Testis (tissue), 3 donors: ENCODE data around the gene HNRNPL. TPM values are rescaled to one million over a fixed set of nuclear protein-coding genes. Genes with fewer than 3 reads are reported as not detected.
"Not testable (repeated sequence)": the region's sequence is repeated elsewhere in the genome, so short reads cannot be mapped to it uniquely, and the experiment has no call there.

ENCODE experiments used
- DNase-seq: peaks from one replicate; pipeline ENCODE4 v3.0.0-alpha.2; 2019
- H3K27ac ChIP-seq, 2 donors: fragments of 200-600 bp; sonication (generic); one replicate each; pipeline ENCODE4 v1.5.1; 2019
- H3K27me3 ChIP-seq: fragments of 200-600 bp; sonication (generic); one replicate; pipeline ENCODE4 v1.5.1; 2019
- H3K36me3 ChIP-seq: fragments of 200-600 bp; sonication (generic); one replicate; pipeline ENCODE4 v1.5.1; 2017; ENCODE audit warnings: low read depth; ENCODE audit errors: missing control alignments
- H3K4me1 ChIP-seq: fragments of 200-600 bp; sonication (generic); one replicate; pipeline ENCODE4 v1.5.1; 2019
- H3K4me3 ChIP-seq, 2 donors: fragments of 200-600 bp; sonication (generic); one replicate each; pipeline ENCODE4 v1.5.1; 2017 to 2019
- H3K9me3 ChIP-seq: fragments of 200-600 bp; sonication (generic); one replicate; pipeline ENCODE4 v1.5.1; 2017
- CTCF ChIP-seq, 3 experiments: fragments of 450-650 bp in 2 of 3; fragments of 200-600 bp in 1 of 3; sonication (generic) in 1 of 3; IDR thresholded peaks; one replicate each; pipeline ENCODE4 v1.5.1; 2016 to 2019; ENCODE audit warnings: antibody characterized with exemption in 3 of 3, mild to moderate bottlenecking in 2 of 3, moderate library complexity in 1 of 3
- POLR2A ChIP-seq: fragments of 450-650 bp; IDR thresholded peaks from one replicate; pipeline ENCODE4 v1.6.1; 2017; ENCODE audit warnings: antibody characterized with exemption, mild to moderate bottlenecking, moderate library complexity
- WGBS, 2 donors: methylation state at CpG; one replicate each; pipeline ENCODE4 v1.1.5; 2018; 5-methylcytosine and 5-hydroxymethylcytosine counted together
- intact Hi-C: fragments of 100-400 bp; cut with DNase I; formaldehyde crosslinking; loops from one replicate; pipeline ENCODE4 v1.15.1; 2023; ENCODE audit warnings: low total_unique reads
- polyA plus RNA-seq: library from polyadenylated mRNA; stranded (reverse); fragments of 350-450 nt; fragmentation: Illumina TruSeq; extraction: RNeasy Lipid Tissue Mini Kit (QIAGEN cat#74804); gene quantifications from one replicate; pipeline ENCODE4 v1.2.3, GENCODE V29; 2014; ENCODE audit warnings: low read depth, low replicate concordance; ENCODE audit not compliant: insufficient read depth
- total RNA-seq, 2 donors: library from RNA; depleted of rRNA; stranded (reverse); fragments of >200 nt; gene quantifications; one replicate each; pipeline ENCODE4 v1.2.3, GENCODE V29; 2016

HNRNPL gene
- total and polyA plus RNA-seq, 3 donors from 2014 or later: 216 to 307 (median 249) TPM

DNA sequence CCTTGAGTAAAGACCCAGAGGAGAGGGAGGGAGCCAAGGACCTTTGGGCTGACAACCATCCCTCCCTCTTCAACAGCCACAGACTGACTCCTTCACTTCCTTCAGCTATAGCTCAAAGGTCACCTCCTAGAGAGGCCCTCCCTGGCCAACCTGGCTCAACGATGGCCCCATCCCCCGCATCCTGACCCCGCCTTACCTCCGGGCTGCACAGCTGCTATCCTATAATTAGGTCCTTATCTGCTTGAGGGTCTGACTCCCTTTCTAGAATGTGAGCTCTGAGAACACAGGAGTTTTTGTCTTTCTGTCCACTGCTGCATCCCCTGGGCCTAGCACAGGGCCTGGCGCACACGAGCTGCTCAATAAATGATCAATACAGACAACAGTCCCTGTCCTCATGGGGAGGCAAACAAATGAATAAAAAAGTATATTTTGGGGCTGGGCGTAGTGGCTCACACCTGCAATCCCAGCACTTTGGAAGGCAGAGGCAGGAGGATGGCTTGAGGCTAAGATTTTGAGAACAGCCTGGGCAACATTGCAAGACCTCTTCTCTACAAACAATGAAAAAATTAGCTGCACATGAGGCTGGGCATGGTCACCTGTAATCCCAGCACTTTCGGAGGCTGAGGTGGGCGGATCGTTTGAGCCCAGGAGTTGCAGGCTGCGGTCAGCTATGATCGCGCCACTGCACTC is 30.4 kb downstream of the HNRNPL start:
- Histone ChIP-seq H3K27me3 (no peaks in the 10 kb centered on the region), H3K4me1 (peaks cover 23% of the 10 kb centered on the region), H3K9me3 (no peaks in the 10 kb centered on the region), H3K4me3 (no peak overlapping the region), H3K36me3 (no peaks in the 10 kb centered on the region), H3K27ac (no peak overlapping the region)
- 58 to 59% methylated on average over 13 of the region's 13 CpGs for WGBS, 2 donors
- peak; percentile 93 for DNase-seq
- intact Hi-C loops: no loop called here
- no peak for TF ChIP-seq POLR2A
- no peak for TF ChIP-seq CTCF (IDR thresholded peaks at IDR 0.05)

GRCh38 chr19:38817081-38817480 is 32.7 kb downstream of the HNRNPL start:
- Histone ChIP-seq H3K4me1 (peaks cover 23% of the 10 kb centered on the region), H3K4me3 (no peak overlapping the region), H3K27ac (no peak overlapping the region), H3K9me3 (no peaks in the 10 kb centered on the region), H3K36me3 (no peaks in the 10 kb centered on the region), H3K27me3 (no peaks in the 10 kb centered on the region)
- intact Hi-C loops: no loop called here
- TF ChIP-seq POLR2A (no peak), CTCF (IDR thresholded peaks at IDR 0.05) (no peak)
- WGBS, 2 donors: 94 to 98% methylated on average over 6 to 15 of the region's 15 CpGs
- no peak for DNase-seq

- Histone ChIP-seq H3K4me1 (peaks cover 23% of the 10 kb centered on the region), H3K27me3 (no peaks in the 10 kb centered on the region), H3K27ac (no peak overlapping the region), H3K4me3 (peak overlapping the region in 1 of 2 donors; percentile 15), H3K36me3 (no peaks in the 10 kb centered on the region), H3K9me3 (no peaks in the 10 kb centered on the region)
- 67 to 90% methylated on average over 5 to 18 of the region's 18 CpGs for WGBS, 2 donors
- DNase-seq: no peak
- intact Hi-C loops: no loop called here
- no peak for TF ChIP-seq CTCF (IDR thresholded peaks at IDR 0.05)
- no peak for TF ChIP-seq POLR2A
These were observed 33.5 kb downstream of the HNRNPL start for GRCh38 chr19:38816131-38816750.

DNA sequence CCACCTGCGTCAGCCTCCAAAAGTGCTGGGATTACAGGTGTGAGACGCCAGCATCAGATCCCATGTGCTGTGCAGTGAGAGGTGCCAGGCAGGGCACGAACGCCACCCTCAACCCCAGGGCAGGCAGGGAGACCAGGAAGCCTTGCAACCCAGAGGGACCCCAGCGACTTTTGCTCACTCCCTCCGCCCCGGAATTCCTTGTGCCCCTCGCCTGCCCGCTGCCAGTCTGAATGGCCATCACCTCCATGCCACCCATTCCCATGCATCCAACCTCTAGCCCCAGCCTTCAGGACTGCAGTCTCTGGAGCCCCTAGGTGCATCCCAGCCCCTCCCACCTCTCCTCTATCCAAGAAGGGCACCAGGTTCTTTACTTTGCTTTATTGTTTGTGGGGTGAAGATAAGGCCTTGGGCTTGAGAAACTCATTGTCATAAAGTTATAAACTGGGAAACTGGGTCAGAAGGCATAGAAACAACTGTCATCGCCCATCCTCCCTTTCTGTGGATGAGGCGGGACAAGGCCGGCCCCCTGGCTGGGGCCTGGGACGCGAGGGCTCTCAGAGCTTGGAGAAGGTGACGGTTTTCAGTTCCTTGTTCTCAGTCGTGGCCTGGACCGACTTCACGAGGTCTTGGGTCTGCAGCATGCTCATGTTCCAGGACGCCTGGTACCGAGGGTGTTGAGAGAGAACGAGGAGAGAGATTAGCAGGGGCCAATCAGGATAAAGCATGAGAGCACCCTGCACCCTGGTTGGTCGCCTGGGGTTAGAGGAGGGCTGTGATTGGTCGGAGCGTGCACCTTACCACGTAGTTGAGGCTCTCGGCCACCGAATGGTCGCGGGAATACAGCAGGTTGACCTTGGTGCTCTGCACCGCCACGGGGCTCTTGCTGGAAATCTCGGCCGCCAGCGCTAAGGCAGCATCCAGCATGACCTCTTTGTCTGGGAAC is 34.5 kb downstream of the HNRNPL start:
- TF ChIP-seq POLR2A (no peak), CTCF (IDR thresholded peaks at IDR 0.05) (no peak)
- H3K36me3 ChIP-seq: no peaks in the 10 kb centered on the region

DNA sequence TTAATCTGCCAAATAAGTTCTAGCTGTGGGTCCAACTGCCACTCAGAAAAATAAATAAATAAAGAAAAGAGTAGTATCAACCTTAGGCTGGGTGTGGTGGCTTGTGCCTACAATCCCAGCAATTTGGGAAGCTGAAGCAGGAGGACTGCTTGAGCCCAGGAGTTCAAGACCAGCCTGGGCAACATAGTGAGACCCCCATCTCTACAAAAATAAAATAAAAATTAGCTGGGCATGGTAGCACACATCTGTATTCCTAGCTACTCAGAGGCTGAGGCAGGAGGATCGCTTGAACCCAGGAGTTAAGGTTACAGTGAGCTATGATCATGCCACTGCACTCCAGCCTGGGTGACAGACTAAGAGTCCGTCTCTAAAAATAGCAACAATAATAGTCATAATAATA is 35.9 kb downstream of the HNRNPL start:
- H3K36me3 ChIP-seq, H3K27ac ChIP-seq: not testable (repeated sequence)

More for the DNA sequence above, 34.5 kb downstream of the HNRNPL start:
- intact Hi-C loops: no loop called here
- no peak overlapping the region for H3K27ac ChIP-seq
- peaks cover 23% of the 10 kb centered on the region for H3K4me1 ChIP-seq
- no peaks in the 10 kb centered on the region for H3K9me3 ChIP-seq
- peak overlapping the region in 1 of 2 donors; percentile 15 for H3K4me3 ChIP-seq
- WGBS, 2 donors: 65 to 69% methylated on average over 17 to 34 of the region's 34 CpGs
- no peaks in the 10 kb centered on the region for H3K27me3 ChIP-seq
- peak; percentile 62 for DNase-seq

More for the DNA sequence above, 35.9 kb downstream of the HNRNPL start:
- H3K4me3 ChIP-seq, DNase-seq, H3K9me3 ChIP-seq, H3K27me3 ChIP-seq, intact Hi-C loops: not testable (repeated sequence)
- H3K4me1 ChIP-seq: peaks cover 15% of the 10 kb centered on the region
- WGBS, 2 donors: 67 to 83% methylated on average over 2 of the region's 2 CpGs
